Measurements from ENCODE around the gene COL11A1.
"Not testable (repeated sequence)": the region's sequence is repeated elsewhere in the genome, so short reads cannot be mapped to it uniquely, and the experiment has no call there.

- TF ChIP-seq CTCF (IDR thresholded peaks at IDR 0.05); POLR2A (IDR thresholded peaks at IDR 0.05); EP300 (IDR thresholded peaks at IDR 0.05; ENCODE audit: low read depth); POLR2AphosphoS5 (IDR thresholded peaks at IDR 0.05): not testable (repeated sequence)
Measured at GRCh38 chr1:102826706-102827105, 281.6 kb downstream of the COL11A1 start.

All from transverse colon (tissue), 4 donors.